Endothelial cell of umbilical vein (primary cell): ENCODE results near the gene GPS1.

Experiments used
- GATA2 ChIP-seq: IDR thresholded peaks from 2 replicates; pipeline ENCODE4 v1.7.0; 2011; ENCODE audit warnings: low read depth, mild to moderate bottlenecking, moderate library complexity, mixed read lengths, low read length; ENCODE audit not compliant: insufficient read length, insufficient read depth
- TF ChIP-seq, protein P1 (sequence below), 2 donors: IDR thresholded peaks; 1 replicate in 1 of 2; 2 replicates in 1 of 2; pipeline ENCODE4 v1.5.1; 2011; ENCODE audit warnings: low read length in 2 of 2, mild to moderate bottlenecking in 2 of 2, moderate library complexity in 2 of 2, control low read depth in 1 of 2, inconsistent platforms in 1 of 2, low read depth in 1 of 2; ENCODE audit not compliant: insufficient read depth in 1 of 2; ENCODE audit errors: extremely low read depth in 1 of 2

DNA sequence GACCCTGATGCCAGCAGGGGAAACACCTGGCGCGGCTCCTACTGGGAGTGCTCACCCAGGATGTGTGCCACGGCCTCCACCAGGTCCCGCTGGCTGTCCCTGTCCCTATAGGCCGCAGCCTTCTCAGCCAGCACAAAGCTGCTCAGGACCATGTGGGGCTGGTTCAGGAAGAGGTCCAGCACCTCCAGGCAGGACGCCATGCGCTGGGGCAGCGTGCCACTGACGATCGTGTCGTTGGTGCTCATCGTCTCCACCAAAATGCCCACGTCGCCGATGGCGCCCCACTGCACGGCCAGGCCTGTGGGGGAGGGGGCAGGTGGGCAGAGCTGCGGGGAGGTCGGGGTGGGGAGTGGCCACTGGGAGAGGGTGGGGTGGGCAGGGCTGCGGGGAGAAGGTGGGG lies 29.8 kb downstream of the GPS1 start:
- TF ChIP-seq, protein P1, sequence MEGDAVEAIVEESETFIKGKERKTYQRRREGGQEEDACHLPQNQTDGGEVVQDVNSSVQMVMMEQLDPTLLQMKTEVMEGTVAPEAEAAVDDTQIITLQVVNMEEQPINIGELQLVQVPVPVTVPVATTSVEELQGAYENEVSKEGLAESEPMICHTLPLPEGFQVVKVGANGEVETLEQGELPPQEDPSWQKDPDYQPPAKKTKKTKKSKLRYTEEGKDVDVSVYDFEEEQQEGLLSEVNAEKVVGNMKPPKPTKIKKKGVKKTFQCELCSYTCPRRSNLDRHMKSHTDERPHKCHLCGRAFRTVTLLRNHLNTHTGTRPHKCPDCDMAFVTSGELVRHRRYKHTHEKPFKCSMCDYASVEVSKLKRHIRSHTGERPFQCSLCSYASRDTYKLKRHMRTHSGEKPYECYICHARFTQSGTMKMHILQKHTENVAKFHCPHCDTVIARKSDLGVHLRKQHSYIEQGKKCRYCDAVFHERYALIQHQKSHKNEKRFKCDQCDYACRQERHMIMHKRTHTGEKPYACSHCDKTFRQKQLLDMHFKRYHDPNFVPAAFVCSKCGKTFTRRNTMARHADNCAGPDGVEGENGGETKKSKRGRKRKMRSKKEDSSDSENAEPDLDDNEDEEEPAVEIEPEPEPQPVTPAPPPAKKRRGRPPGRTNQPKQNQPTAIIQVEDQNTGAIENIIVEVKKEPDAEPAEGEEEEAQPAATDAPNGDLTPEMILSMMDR (IDR thresholded peaks at IDR 0.05; ENCODE audit: extremely low read depth in 1 of 2, insufficient read depth in 1 of 2, low read depth in 1 of 2, low read length in 2 of 2): no peak
- TF ChIP-seq GATA2: no peak
